Activated CD8-positive, alpha-beta T cell treated with anti-CD3 and anti-CD28 coated beads, Interleukin-2, amount 10 ng/mL, durations not matched to agents 7 days and 5 days (primary cell): ENCODE results near the gene ATF6. TPM values are rescaled to one million over a fixed set of nuclear protein-coding genes. Genes with fewer than 3 reads are reported as not detected.

Experiments
- ATAC-seq: fragments of 150-1000 bp; cut with Tn5 transposase; one replicate; pipeline ENCODE4 v1.10.0; 2021; ENCODE audit warnings: moderate library complexity
- CTCF ChIA-PET: fragments of 350-600 bp; sonication (Branson Sonifier 250); formaldehyde crosslinking; loops from one replicate; lab custom pipeline; 2021; ENCODE audit warnings: antibody characterized with exemption; lab: Charles Lee
- POLR2A ChIA-PET: fragments of 350-600 bp; sonication (Branson Sonifier 250); formaldehyde crosslinking; loops from one replicate; lab custom pipeline; 2021; ENCODE audit warnings: antibody characterized with exemption; lab: Charles Lee
- DNase-seq: peaks from one replicate; pipeline ENCODE4 v3.0.0-alpha.2; 2020
- H3K27ac Mint-ChIP-seq: one replicate; pipeline ENCODE4 v1.8.0; 2021; ENCODE audit warnings: mild to moderate bottlenecking, mixed read lengths
- H3K27me3 Mint-ChIP-seq: one replicate; pipeline ENCODE4 v1.8.0; 2021; ENCODE audit warnings: low read depth, mixed read lengths
- H3K36me3 Mint-ChIP-seq: one replicate; pipeline ENCODE4 v1.8.0; 2021; ENCODE audit warnings: low read depth, mixed read lengths
- H3K4me1 Mint-ChIP-seq: one replicate; pipeline ENCODE4 v1.8.0; 2021; ENCODE audit warnings: low read depth, mixed read lengths
- H3K4me3 Mint-ChIP-seq: one replicate; pipeline ENCODE4 v1.8.0; 2021; ENCODE audit warnings: mild to moderate bottlenecking, mixed read lengths
- H3K9me3 Mint-ChIP-seq: one replicate; pipeline ENCODE4 v1.8.0; 2022; ENCODE audit warnings: mixed read lengths; ENCODE audit not compliant: insufficient read depth
- total RNA-seq, 2 experiments: library from RNA; stranded (reverse); gene quantifications; one replicate each; pipeline ENCODE4 v1.2.3, GENCODE V29; 2021

The ATF6 gene
- total RNA-seq, 2 experiments from 2014 or later: 15.2 to 17.1 TPM

- POLR2A ChIA-PET: no interaction called here
- H3K27me3 Mint-ChIP-seq: peaks cover 3% of the 10 kb centered on the region
- H3K4me1 Mint-ChIP-seq: no peaks in the 10 kb centered on the region
- no peak overlapping the region for H3K27ac Mint-ChIP-seq
- CTCF ChIA-PET: interaction anchor here (1.7 kb wide), 1 partner anchor 28 kb away, joined by 4 read pairs; no protein-coding TSS in a partner anchor
- no peaks in the 10 kb centered on the region for H3K36me3 Mint-ChIP-seq
- H3K9me3 Mint-ChIP-seq: no peaks in the 10 kb centered on the region
- DNase-seq (no peak), ATAC-seq (no peak)
- H3K4me3 Mint-ChIP-seq: no peak overlapping the region
These were observed 243.5 kb downstream of the ATF6 start for GRCh38 chr1:162009501-162010174.

GRCh38 chr1:162010175-162010506, 244.0 kb downstream of the ATF6 start:
- no peak overlapping the region for H3K4me3 Mint-ChIP-seq
- no peaks in the 10 kb centered on the region for H3K9me3 Mint-ChIP-seq
- no peak overlapping the region for H3K27ac Mint-ChIP-seq
- no peaks in the 10 kb centered on the region for H3K36me3 Mint-ChIP-seq
- no peak for ATAC-seq
- CTCF ChIA-PET: no interaction called here
- peaks cover 3% of the 10 kb centered on the region for H3K27me3 Mint-ChIP-seq
- no peak for DNase-seq
- no peaks in the 10 kb centered on the region for H3K4me1 Mint-ChIP-seq
- POLR2A ChIA-PET: no interaction called here

GRCh38 chr1:162011337-162012012, 245.4 kb downstream of the ATF6 start:
- Mint-ChIP-seq H3K27me3 (peaks cover 3% of the 10 kb centered on the region), H3K4me1 (no peaks in the 10 kb centered on the region), H3K36me3 (no peaks in the 10 kb centered on the region), H3K4me3 (no peak overlapping the region), H3K27ac (no peak overlapping the region), H3K9me3 (no peaks in the 10 kb centered on the region)
- ChIA-PET CTCF (no interaction called here), POLR2A (no interaction called here)
- no peak for ATAC-seq
- no peak for DNase-seq

- H3K4me3 Mint-ChIP-seq: no peak overlapping the region
- POLR2A ChIA-PET: no interaction called here
- H3K27ac Mint-ChIP-seq: no peak overlapping the region
- H3K36me3 Mint-ChIP-seq: no peaks in the 10 kb centered on the region
- ATAC-seq (no peak), DNase-seq (no peak)
- peaks cover 3% of the 10 kb centered on the region for H3K27me3 Mint-ChIP-seq
- CTCF ChIA-PET: no interaction called here
- no peaks in the 10 kb centered on the region for H3K4me1 Mint-ChIP-seq
- H3K9me3 Mint-ChIP-seq: no peaks in the 10 kb centered on the region
These were observed 247.2 kb downstream of the ATF6 start for GRCh38 chr1:162013289-162013688.

Other genes starting within 250 kb of the ATF6 start
- gene HSPA6, start 241.8 kb upstream of the ATF6 start, total RNA-seq: 1 to 10 TPM in 1 of 2 experiments, under 1 TPM in 1; 0.94 to 1.1 TPM
- gene FCGR3A, start 216.5 kb upstream of the ATF6 start, total RNA-seq: under 1 TPM; 0.50 to 0.52 TPM
- gene FCGR3B, start 135.1 kb upstream of the ATF6 start, total RNA-seq: not detected
- gene FCGR2B, start 103.2 kb upstream of the ATF6 start, total RNA-seq: not detected
- gene FCRLA, start 59.1 kb upstream of the ATF6 start, total RNA-seq: not detected
- under 1 TPM; 0.97 TPM for gene FCRLB, start 44.8 kb upstream of the ATF6 start, total RNA-seq
- gene DUSP12, start 16.5 kb upstream of the ATF6 start, total RNA-seq: 10 to 100 TPM; 24.1 to 27.6 TPM